ENCODE data around the gene ABCC5. TPM values are rescaled to one million over a fixed set of nuclear protein-coding genes. Genes with fewer than 3 reads are reported as not detected.
A peak's percentile ranks its signal among the peaks of the same experiment; 100 is the strongest.

The ABCC5 gene
- total and polyA plus RNA-seq, 8 donors, result 2.8 to 25.9 (median 8.4) TPM

- Histone ChIP-seq H3K27me3 (no peaks in the 10 kb centered on the region), H3K9me3 (no peaks in the 10 kb centered on the region), H3K36me3 (no peaks in the 10 kb centered on the region), H3K4me3 (peak overlapping the region; percentile 91 to 100 (median 100)), H3K4me1 (no peaks in the 10 kb centered on the region), H3K27ac (peak overlapping the region in 2 of 4 donors; percentile 28 to 73)
- DNase-seq (peak in 5 of 6 donors; percentile 41 to 84 (median 70)), ATAC-seq (peak; percentile 89 to 94 (median 90)), FAIRE-seq (no peak)
- TF ChIP-seq CTCF (IDR thresholded peaks at IDR 0.05), result peak; percentile 84 to 97 (median 92)
- intact Hi-C loops (cut with DNase I), result loop anchor here in 1 of 3 donors (5.0 kb wide), 1 partner anchor 120 kb away; no protein-coding TSS in a partner anchor
- WGBS, 2 donors, result 10 to 18% methylated on average over 57 of the region's 57 CpGs
Observed at GRCh38 chr3:184016811-184017671, 643 bp downstream of the ABCC5 start.

- no peak overlapping the region for H3K27ac ChIP-seq
- no peaks in the 10 kb centered on the region for H3K27me3 ChIP-seq
- intact Hi-C loops (cut with DNase I), result loop anchor here in 1 of 3 donors (5.0 kb wide), 1 partner anchor 119 kb away; no protein-coding TSS in a partner anchor
- ATAC-seq, result no peak
- no peaks in the 10 kb centered on the region for H3K9me3 ChIP-seq
- H3K36me3 ChIP-seq, result no peaks in the 10 kb centered on the region
- no peak overlapping the region for H3K4me3 ChIP-seq
- no peak for DNase-seq
- WGBS, 2 donors, result 54 to 56% methylated on average over 5 of the region's 5 CpGs
- no peak for FAIRE-seq
- no peak for TF ChIP-seq CTCF (IDR thresholded peaks at IDR 0.05)
- no peaks in the 10 kb centered on the region for H3K4me1 ChIP-seq
Observed at GRCh38 chr3:184016169-184016570, 1.5 kb downstream of the ABCC5 start.

GRCh38 chr3:184015381-184016019, 2.2 kb downstream of the ABCC5 start:
- no peaks in the 10 kb centered on the region for H3K36me3 ChIP-seq
- no peak overlapping the region for H3K4me3 ChIP-seq
- FAIRE-seq, result no peak
- 72% methylated on average over 10 of the region's 10 CpGs for WGBS, 2 donors
- DNase-seq, result no peak
- TF ChIP-seq CTCF (IDR thresholded peaks at IDR 0.05), result no peak
- H3K4me1 ChIP-seq, result no peaks in the 10 kb centered on the region
- H3K27ac ChIP-seq, result no peak overlapping the region
- no peaks in the 10 kb centered on the region for H3K27me3 ChIP-seq
- intact Hi-C loops (cut with DNase I), result loop anchor here in 1 of 3 donors (5.0 kb wide), 1 partner anchor 118 kb away; no protein-coding TSS in a partner anchor
- H3K9me3 ChIP-seq, result no peaks in the 10 kb centered on the region
- ATAC-seq, result no peak

- ATAC-seq (no peak), DNase-seq (no peak), FAIRE-seq (no peak)
- Histone ChIP-seq H3K27ac (no peak overlapping the region), H3K4me3 (no peak overlapping the region), H3K4me1 (no peaks in the 10 kb centered on the region), H3K36me3 (no peaks in the 10 kb centered on the region), H3K27me3 (no peaks in the 10 kb centered on the region), H3K9me3 (no peaks in the 10 kb centered on the region)
- no peak for TF ChIP-seq CTCF (IDR thresholded peaks at IDR 0.05)
- WGBS, 2 donors, result 86 to 91% methylated on average over 6 of the region's 6 CpGs
- intact Hi-C loops (cut with DNase I), result no loop called here
Observed at GRCh38 chr3:184011937-184012889, 5.5 kb downstream of the ABCC5 start.
